BLaER1 (cell line): ENCODE measurements around the gene SCUBE2.

ENCODE experiments used
- H3K27ac ChIP-seq: shearing (Covaris generic); formaldehyde crosslinking; 2 replicates; pipeline ENCODE4 v1.8.1; 2022
- H3K27me3 ChIP-seq: shearing (Covaris generic); formaldehyde crosslinking; 2 replicates; pipeline ENCODE4 v1.8.1; 2022
- H3K36me3 ChIP-seq: shearing (Covaris generic); formaldehyde crosslinking; 2 replicates; pipeline ENCODE4 v1.8.1; 2022
- H3K4me1 ChIP-seq: shearing (Covaris generic); formaldehyde crosslinking; 2 replicates; pipeline ENCODE4 v1.8.1; 2022
- H3K4me2 ChIP-seq: shearing (Covaris generic); formaldehyde crosslinking; 2 replicates; pipeline ENCODE4 v1.8.1; 2022
- H3K4me3 ChIP-seq: shearing (Covaris generic); formaldehyde crosslinking; 2 replicates; pipeline ENCODE4 v1.8.1; 2022
- H3K9ac ChIP-seq: shearing (Covaris generic); formaldehyde crosslinking; 2 replicates; pipeline ENCODE4 v1.8.1; 2022
- H3K9me3 ChIP-seq: shearing (Covaris generic); formaldehyde crosslinking; 2 replicates; pipeline ENCODE4 v1.8.1; 2022
- H4K20me1 ChIP-seq: shearing (Covaris generic); formaldehyde crosslinking; 2 replicates; pipeline ENCODE4 v1.8.1; 2022
- Cebpa-rat ChIP-seq: shearing (Covaris generic); IDR thresholded peaks from 2 replicates; pipeline ENCODE4 v1.8.1; 2022

Gene SCUBE2

GRCh38 chr11:9030601-9031000 is 60.8 kb downstream of the SCUBE2 start:
- Histone ChIP-seq H3K4me2 (no peak overlapping the region), H3K27ac (no peak overlapping the region), H3K27me3 (no peaks in the 10 kb centered on the region)

GRCh38 chr11:9029422-9029821 is 62.0 kb downstream of the SCUBE2 start:
- H3K4me3 ChIP-seq = no peak overlapping the region
- H3K4me1 ChIP-seq = 0 out of 2 replicates have a peak, but pooled peaks cover 7% of the 10 kb centered on the region
- H3K27me3 ChIP-seq = no peaks in the 10 kb centered on the region
- H3K4me2 ChIP-seq = no peak overlapping the region
- H3K36me3 ChIP-seq = no peaks in the 10 kb centered on the region
- H3K9me3 ChIP-seq = no peaks in the 10 kb centered on the region
- H3K9ac ChIP-seq = no peak overlapping the region
- H4K20me1 ChIP-seq = no peaks in the 10 kb centered on the region
- TF ChIP-seq Cebpa-rat = no peak
- H3K27ac ChIP-seq = no peak overlapping the region

More at GRCh38 chr11:9030601-9031000, 60.8 kb downstream of the SCUBE2 start:
- 0 out of 2 replicates have a peak, but pooled peaks cover 7% of the 10 kb centered on the region for H3K4me1 ChIP-seq
- no peaks in the 10 kb centered on the region for H4K20me1 ChIP-seq
- H3K9me3 ChIP-seq = no peaks in the 10 kb centered on the region
- TF ChIP-seq Cebpa-rat = no peak
- H3K9ac ChIP-seq = no peak overlapping the region
- H3K4me3 ChIP-seq = no peak overlapping the region
- no peaks in the 10 kb centered on the region for H3K36me3 ChIP-seq

GRCh38 chr11:9028581-9028980 is 62.8 kb downstream of the SCUBE2 start:
- no peaks in the 10 kb centered on the region for H3K36me3 ChIP-seq
- H3K4me3 ChIP-seq = no peak overlapping the region
- H3K9ac ChIP-seq = no peak overlapping the region
- no peaks in the 10 kb centered on the region for H4K20me1 ChIP-seq
- H3K4me2 ChIP-seq = no peak overlapping the region
- no peaks in the 10 kb centered on the region for H3K9me3 ChIP-seq
- H3K4me1 ChIP-seq = 0 out of 2 replicates have a peak, but pooled peaks cover 7% of the 10 kb centered on the region
- TF ChIP-seq Cebpa-rat = no peak
- no peaks in the 10 kb centered on the region for H3K27me3 ChIP-seq
- H3K27ac ChIP-seq = no peak overlapping the region

- Histone ChIP-seq H3K36me3 (no peaks in the 10 kb centered on the region), H3K4me2 (no peak overlapping the region), H4K20me1 (no peaks in the 10 kb centered on the region), H3K27me3 (no peaks in the 10 kb centered on the region), H3K4me3 (no peak overlapping the region), H3K4me1 (0 out of 2 replicates have a peak, but pooled peaks cover 4% of the 10 kb centered on the region), H3K9me3 (no peaks in the 10 kb centered on the region), H3K27ac (no peak overlapping the region), H3K9ac (no peak overlapping the region)
- TF ChIP-seq Cebpa-rat = no peak
These were observed 66.1 kb downstream of the SCUBE2 start for GRCh38 chr11:9025101-9025850.

GRCh38 chr11:9022961-9023680 is 68.3 kb downstream of the SCUBE2 start:
- no peak for TF ChIP-seq Cebpa-rat
- no peaks in the 10 kb centered on the region for H3K27me3 ChIP-seq
- no peak overlapping the region for H3K4me3 ChIP-seq

GRCh38 chr11:9020916-9021315 is 70.5 kb downstream of the SCUBE2 start:
- Histone ChIP-seq H4K20me1 (no peaks in the 10 kb centered on the region), H3K4me3 (no peak overlapping the region), H3K9ac (no peak overlapping the region), H3K9me3 (no peaks in the 10 kb centered on the region), H3K27ac (no peak overlapping the region), H3K4me2 (no peak overlapping the region), H3K27me3 (no peaks in the 10 kb centered on the region), H3K4me1 (peaks cover 8% of the 10 kb centered on the region), H3K36me3 (no peaks in the 10 kb centered on the region)
- no peak for TF ChIP-seq Cebpa-rat

More at GRCh38 chr11:9022961-9023680, 68.3 kb downstream of the SCUBE2 start:
- Histone ChIP-seq H3K36me3 (no peaks in the 10 kb centered on the region), H3K4me1 (no peaks in the 10 kb centered on the region), H3K9me3 (no peaks in the 10 kb centered on the region), H4K20me1 (no peaks in the 10 kb centered on the region), H3K27ac (no peak overlapping the region), H3K4me2 (no peak overlapping the region), H3K9ac (no peak overlapping the region)

- Histone ChIP-seq H3K27ac (no peak overlapping the region), H3K4me1 (peaks cover 8% of the 10 kb centered on the region), H3K9ac (no peak overlapping the region), H4K20me1 (no peaks in the 10 kb centered on the region), H3K27me3 (no peaks in the 10 kb centered on the region), H3K36me3 (no peaks in the 10 kb centered on the region), H3K9me3 (no peaks in the 10 kb centered on the region), H3K4me3 (no peak overlapping the region), H3K4me2 (no peak overlapping the region)
- no peak for TF ChIP-seq Cebpa-rat
These were observed 71.5 kb downstream of the SCUBE2 start for GRCh38 chr11:9019861-9020260.

GRCh38 chr11:9017773-9018172 is 73.6 kb downstream of the SCUBE2 start:
- Histone ChIP-seq H3K9me3 (no peaks in the 10 kb centered on the region), H4K20me1 (no peaks in the 10 kb centered on the region), H3K36me3 (no peaks in the 10 kb centered on the region), H3K4me2 (no peak overlapping the region), H3K4me3 (no peak overlapping the region), H3K27me3 (no peaks in the 10 kb centered on the region), H3K27ac (no peak overlapping the region), H3K9ac (no peak overlapping the region), H3K4me1 (peaks cover 8% of the 10 kb centered on the region)
- TF ChIP-seq Cebpa-rat = no peak

- peak overlapping the region; percentile 23; the same call in 1 of the 2 replicates for H3K4me2 ChIP-seq
- H3K27me3 ChIP-seq = no peaks in the 10 kb centered on the region
- no peaks in the 10 kb centered on the region for H4K20me1 ChIP-seq
- no peaks in the 10 kb centered on the region for H3K36me3 ChIP-seq
- H3K9ac ChIP-seq = no peak overlapping the region
- TF ChIP-seq Cebpa-rat = no peak
- H3K4me1 ChIP-seq = peaks cover 8% of the 10 kb centered on the region
- no peak overlapping the region for H3K4me3 ChIP-seq
- H3K27ac ChIP-seq = no peak overlapping the region
- H3K9me3 ChIP-seq = no peaks in the 10 kb centered on the region
These were observed 74.3 kb downstream of the SCUBE2 start for GRCh38 chr11:9016916-9017642.
